MM.1S (cell line): ENCODE data around the gene DENND1A.

ENCODE experiments used
- DNase-seq: peaks from one replicate; pipeline ENCODE4 v3.0.0-alpha.2; 2015
- H2AFZ ChIP-seq: fragments of 300-600 bp; sonication (generic); 2 replicates; pipeline ENCODE4 v1.6.0; 2016; ENCODE audit warnings: antibody characterized with exemption, low read length
- H3F3A ChIP-seq: fragments of 300-600 bp; sonication (generic); 2 replicates; pipeline ENCODE4 v1.6.1; 2016; ENCODE audit warnings: mild to moderate bottlenecking, antibody characterized with exemption, low read length, moderate library complexity, mixed read lengths; ENCODE audit not compliant: insufficient read depth
- H3K27ac ChIP-seq: fragments of 300-600 bp; sonication (generic); 2 replicates; pipeline ENCODE4 v1.5.1; 2016; ENCODE audit warnings: mild to moderate bottlenecking, low read length
- H3K27me3 ChIP-seq: fragments of 300-600 bp; sonication (generic); replicated peaks from 2 replicates; pipeline ENCODE4 v1.6.0; 2016; ENCODE audit warnings: low read length; ENCODE audit not compliant: insufficient read depth
- H3K36me3 ChIP-seq: fragments of 300-600 bp; sonication (generic); replicated peaks from 2 replicates; pipeline ENCODE4 v1.6.1; 2016; ENCODE audit warnings: mild to moderate bottlenecking, low read length, mixed read lengths; ENCODE audit not compliant: insufficient read depth
- H3K4me1 ChIP-seq: fragments of 300-600 bp; sonication (generic); 2 replicates; pipeline ENCODE4 v1.6.1; 2016; ENCODE audit warnings: low read length, mixed read lengths
- H3K4me2 ChIP-seq: fragments of 300-600 bp; sonication (generic); 2 replicates; pipeline ENCODE4 v1.6.0; 2016; ENCODE audit warnings: low read depth, low read length
- H3K4me3 ChIP-seq: fragments of 300-600 bp; sonication (generic); 2 replicates; pipeline ENCODE4 v1.5.1; 2016; ENCODE audit warnings: low read length, mixed read lengths
- H3K79me2 ChIP-seq: fragments of 300-600 bp; sonication (generic); 2 replicates; pipeline ENCODE4 v1.6.1; 2016; ENCODE audit warnings: mixed run types, low read length, mixed read lengths
- H3K9ac ChIP-seq: fragments of 300-600 bp; sonication (generic); 2 replicates; pipeline ENCODE4 v1.6.1; 2016; ENCODE audit warnings: low read length, mixed read lengths
- H3K9me2 ChIP-seq: fragments of 300-600 bp; sonication (generic); replicated peaks from 2 replicates; pipeline ENCODE4 v1.6.1; 2016; ENCODE audit warnings: mild to moderate bottlenecking, low read length, mixed read lengths; ENCODE audit not compliant: insufficient read depth
- H3K9me3 ChIP-seq: fragments of 300-600 bp; sonication (generic); replicated peaks from 2 replicates; pipeline ENCODE4 v1.6.1; 2016; ENCODE audit warnings: mild to moderate bottlenecking, low read length, mixed read lengths; ENCODE audit not compliant: insufficient read depth
- H4K20me1 ChIP-seq: fragments of 300-600 bp; sonication (generic); 2 replicates; pipeline ENCODE4 v1.6.1; 2016; ENCODE audit warnings: mild to moderate bottlenecking, low read length, moderate library complexity, mixed read lengths; ENCODE audit not compliant: insufficient read depth
- EZH2 ChIP-seq: fragments of 300-600 bp; sonication (generic); optimal IDR thresholded peaks from 2 replicates; pipeline ENCODE3; 2017; ENCODE audit warnings: low read depth, mild to moderate bottlenecking, antibody characterized with exemption, low read length, mixed read lengths
- EZH2phosphoT487 ChIP-seq: fragments of 300-600 bp; sonication (generic); IDR thresholded peaks from 2 replicates; pipeline ENCODE4 v1.6.1; 2018; ENCODE audit warnings: antibody characterized with exemption, low read length
- TF ChIP-seq, protein P1 (sequence below): fragments of 300-600 bp; sonication (generic); IDR thresholded peaks from 2 replicates; pipeline ENCODE4 v1.5.1; 2016; ENCODE audit warnings: antibody characterized with exemption, low read length, mixed read lengths

Gene DENND1A

GRCh38 chr9:123457583-123457982 lies 472.3 kb downstream of the DENND1A start:
- no peaks in the 10 kb centered on the region for H4K20me1 ChIP-seq
- no peak overlapping the region for H3K27ac ChIP-seq
- no peaks in the 10 kb centered on the region for H3K36me3 ChIP-seq
- H3K9ac ChIP-seq = no peak overlapping the region
- no peak for DNase-seq
- TF ChIP-seq, protein P1, sequence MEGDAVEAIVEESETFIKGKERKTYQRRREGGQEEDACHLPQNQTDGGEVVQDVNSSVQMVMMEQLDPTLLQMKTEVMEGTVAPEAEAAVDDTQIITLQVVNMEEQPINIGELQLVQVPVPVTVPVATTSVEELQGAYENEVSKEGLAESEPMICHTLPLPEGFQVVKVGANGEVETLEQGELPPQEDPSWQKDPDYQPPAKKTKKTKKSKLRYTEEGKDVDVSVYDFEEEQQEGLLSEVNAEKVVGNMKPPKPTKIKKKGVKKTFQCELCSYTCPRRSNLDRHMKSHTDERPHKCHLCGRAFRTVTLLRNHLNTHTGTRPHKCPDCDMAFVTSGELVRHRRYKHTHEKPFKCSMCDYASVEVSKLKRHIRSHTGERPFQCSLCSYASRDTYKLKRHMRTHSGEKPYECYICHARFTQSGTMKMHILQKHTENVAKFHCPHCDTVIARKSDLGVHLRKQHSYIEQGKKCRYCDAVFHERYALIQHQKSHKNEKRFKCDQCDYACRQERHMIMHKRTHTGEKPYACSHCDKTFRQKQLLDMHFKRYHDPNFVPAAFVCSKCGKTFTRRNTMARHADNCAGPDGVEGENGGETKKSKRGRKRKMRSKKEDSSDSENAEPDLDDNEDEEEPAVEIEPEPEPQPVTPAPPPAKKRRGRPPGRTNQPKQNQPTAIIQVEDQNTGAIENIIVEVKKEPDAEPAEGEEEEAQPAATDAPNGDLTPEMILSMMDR = no peak
- no peak for TF ChIP-seq EZH2phosphoT487
- no peak for TF ChIP-seq EZH2
- H3K79me2 ChIP-seq = no peaks in the 10 kb centered on the region
- no peaks in the 10 kb centered on the region for H3K9me3 ChIP-seq
- no peak overlapping the region for H3K4me3 ChIP-seq
- no peaks in the 10 kb centered on the region for H3K4me1 ChIP-seq
- no peaks in the 10 kb centered on the region for H3K9me2 ChIP-seq
- H3K27me3 ChIP-seq = no peaks in the 10 kb centered on the region
- no peak overlapping the region for H3K4me2 ChIP-seq
- no peak overlapping the region for H2AFZ ChIP-seq
- no peaks in the 10 kb centered on the region for H3F3A ChIP-seq

DNA sequence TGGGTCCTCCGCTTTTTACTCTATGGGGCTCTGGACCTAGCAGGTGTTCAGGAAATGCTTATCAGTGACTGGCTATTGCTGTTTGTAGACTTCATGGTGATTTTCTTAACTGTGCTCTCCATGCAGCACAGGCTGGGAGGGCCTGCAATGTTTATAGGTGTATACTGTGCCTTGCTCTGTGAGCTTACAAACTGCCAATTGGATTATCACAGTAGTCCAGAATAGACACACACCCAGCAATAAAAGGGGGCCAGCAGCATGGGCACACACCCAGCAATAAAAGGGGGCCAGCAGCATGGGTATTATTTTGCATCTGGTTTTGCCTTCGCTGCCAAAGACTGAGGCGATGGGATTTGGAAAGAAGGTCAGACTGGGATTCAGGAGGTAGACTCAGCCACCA lies 473.9 kb downstream of the DENND1A start:
- H3K9me2 ChIP-seq = no peaks in the 10 kb centered on the region
- H3K36me3 ChIP-seq = no peaks in the 10 kb centered on the region
- H3K79me2 ChIP-seq = no peaks in the 10 kb centered on the region
- H3K9me3 ChIP-seq = no peaks in the 10 kb centered on the region
- H3K4me1 ChIP-seq = no peaks in the 10 kb centered on the region
- no peak overlapping the region for H3K4me3 ChIP-seq
- no peak for TF ChIP-seq EZH2phosphoT487
- no peak for TF ChIP-seq EZH2
- TF ChIP-seq, protein P1 = no peak
- no peak overlapping the region for H3K27ac ChIP-seq
- H3K9ac ChIP-seq = no peak overlapping the region
- H3F3A ChIP-seq = no peaks in the 10 kb centered on the region
- no peak overlapping the region for H3K4me2 ChIP-seq
- no peaks in the 10 kb centered on the region for H4K20me1 ChIP-seq
- no peak overlapping the region for H2AFZ ChIP-seq
- DNase-seq = no peak
- no peaks in the 10 kb centered on the region for H3K27me3 ChIP-seq

DNA sequence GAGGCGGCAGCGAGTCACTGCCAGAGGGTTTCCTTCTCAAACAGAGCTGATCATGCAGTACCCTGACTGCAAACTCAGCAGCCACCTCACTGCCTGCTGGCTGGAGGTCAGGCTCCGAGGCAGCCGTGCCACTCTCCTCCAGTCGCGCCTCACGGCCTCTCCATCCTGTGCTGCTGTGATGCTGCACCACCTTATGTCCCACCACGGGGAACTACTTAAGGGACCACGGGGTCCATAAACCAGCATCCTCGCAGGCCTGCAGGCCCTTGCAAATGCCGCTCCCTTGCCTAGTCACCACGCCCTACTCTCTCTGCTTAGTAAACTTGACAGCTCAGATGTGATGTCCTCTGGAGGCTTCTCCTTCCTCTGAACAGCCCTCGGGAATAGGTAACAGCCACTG lies 474.7 kb downstream of the DENND1A start:
- no peak overlapping the region for H3K27ac ChIP-seq
- DNase-seq = no peak
- H3K36me3 ChIP-seq = no peaks in the 10 kb centered on the region
- no peak overlapping the region for H2AFZ ChIP-seq
- H3K4me3 ChIP-seq = no peak overlapping the region
- no peak overlapping the region for H3K4me2 ChIP-seq
- no peaks in the 10 kb centered on the region for H3K27me3 ChIP-seq
- no peaks in the 10 kb centered on the region for H3F3A ChIP-seq
- H3K9me2 ChIP-seq = no peaks in the 10 kb centered on the region
- no peaks in the 10 kb centered on the region for H3K4me1 ChIP-seq
- H3K9me3 ChIP-seq = no peaks in the 10 kb centered on the region
- H3K79me2 ChIP-seq = no peaks in the 10 kb centered on the region
- no peak for TF ChIP-seq EZH2
- TF ChIP-seq, protein P1 = no peak
- no peak for TF ChIP-seq EZH2phosphoT487
- no peak overlapping the region for H3K9ac ChIP-seq
- no peaks in the 10 kb centered on the region for H4K20me1 ChIP-seq
